ENCODE data around the gene SAMSN1.

- TF ChIP-seq CTCF (IDR thresholded peaks at IDR 0.05), result no peak
- TF ChIP-seq POLR2AphosphoS5 (IDR thresholded peaks at IDR 0.05), result no peak
These were observed 32.3 kb downstream of the SAMSN1 start for GRCh38 chr21:14513804-14514203.
